ENCODE results near the gene P3H1. TPM values are rescaled to one million over a fixed set of nuclear protein-coding genes. Genes with fewer than 3 reads are reported as not detected.
"Not testable (repeated sequence)": the region's sequence is repeated elsewhere in the genome, so short reads cannot be mapped to it uniquely, and the experiment has no call there.

The P3H1 gene
- total RNA-seq, result 100 to 1,000 TPM in 1 of 4 donors, 10 to 100 TPM in 3; 11.5 to 119 (median 34.7) TPM

- Histone ChIP-seq H3K4me3 (peak within 1 kb of the TSS; percentile 95 to 97), H3K27me3 (no peaks in the 10 kb centered on the region), H3K27ac (peak within 1 kb of the TSS; percentile 78 to 96), H3K9me3 (no peaks in the 10 kb centered on the region), H3K36me3 (no peaks in the 10 kb centered on the region), H3K4me1 (peaks cover 6 to 13% of the 10 kb centered on the region in 2 donors)
- intact Hi-C loops (cut with DNase I; ENCODE audit: low total_unique reads), result no loop called here
- DNase-seq, result peak; percentile 100
- TF ChIP-seq CTCF (IDR thresholded peaks at IDR 0.05) (peak in 2 of 4 experiments; percentile 2 to 15), POLR2A (IDR thresholded peaks at IDR 0.05) (peak; percentile 93 to 97)
Observed at GRCh38 chr1:42766741-42767509, at the start of gene P3H1, which contains the start of gene C1orf50. Gene P3H1, minus strand, starts transcription at chr1:42767028. Its CDS starts 57 bp downstream, at chr1:42766971. Gene C1orf50, plus strand, starts transcription at chr1:42767249. Its CDS starts 63 bp downstream, at chr1:42767312.

- Histone ChIP-seq H3K9me3 (no peaks in the 10 kb centered on the region), H3K36me3 (no peaks in the 10 kb centered on the region), H3K4me3 (peak overlapping the region; percentile 64 to 83), H3K27me3 (no peaks in the 10 kb centered on the region), H3K4me1 (peaks cover 0 to 7% of the 10 kb centered on the region in 2 donors), H3K27ac (peak overlapping the region; percentile 95 to 98)
- intact Hi-C loops (cut with DNase I; ENCODE audit: low total_unique reads), result no loop called here
- DNase-seq, result no peak
- TF ChIP-seq POLR2A (IDR thresholded peaks at IDR 0.05) (no peak), CTCF (IDR thresholded peaks at IDR 0.05) (no peak)
Observed at GRCh38 chr1:42815941-42816584, 49.2 kb upstream of the P3H1 start.

GRCh38 chr1:42814815-42815214, 48.0 kb upstream of the P3H1 start:
- intact Hi-C loops (cut with DNase I; ENCODE audit: low total_unique reads); H3K36me3 ChIP-seq; H3K27me3 ChIP-seq; H3K4me3 ChIP-seq; H3K27ac ChIP-seq; DNase-seq; H3K4me1 ChIP-seq; H3K9me3 ChIP-seq: not testable (repeated sequence)

GRCh38 chr1:42807056-42807668, 40.3 kb upstream of the P3H1 start:
- Histone ChIP-seq H3K36me3 (no peaks in the 10 kb centered on the region), H3K27ac (no peak overlapping the region), H3K27me3 (no peaks in the 10 kb centered on the region), H3K4me3 (no peak overlapping the region), H3K4me1 (no peaks in the 10 kb centered on the region), H3K9me3 (no peaks in the 10 kb centered on the region)
- DNase-seq, result no peak
- no peak for TF ChIP-seq POLR2A (IDR thresholded peaks at IDR 0.05)
- no peak for TF ChIP-seq CTCF (IDR thresholded peaks at IDR 0.05)
- intact Hi-C loops (cut with DNase I; ENCODE audit: low total_unique reads), result no loop called here

- Histone ChIP-seq H3K36me3 (no peaks in the 10 kb centered on the region), H3K4me3 (no peak overlapping the region), H3K9me3 (no peaks in the 10 kb centered on the region), H3K27me3 (no peaks in the 10 kb centered on the region), H3K4me1 (no peaks in the 10 kb centered on the region), H3K27ac (peak overlapping the region; percentile 1 to 12)
- TF ChIP-seq CTCF (IDR thresholded peaks at IDR 0.05) (no peak), POLR2A (IDR thresholded peaks at IDR 0.05) (no peak)
- no peak for DNase-seq
- intact Hi-C loops (cut with DNase I; ENCODE audit: low total_unique reads), result no loop called here
Observed at GRCh38 chr1:42806593-42806992, 39.8 kb upstream of the P3H1 start.

Measured in uterus (tissue), 4 donors.